Memory B cell (primary cell): ENCODE results near the gene RIMBP3C.
A peak's percentile ranks its signal among the peaks of the same experiment; 100 is the strongest.
"Not testable (repeated sequence)": the region's sequence is repeated elsewhere in the genome, so short reads cannot be mapped to it uniquely, and the experiment has no call there.

Source experiments
- ATAC-seq: fragments of 150-1000 bp; cut with Tn5 transposase; 2 replicates; pipeline ENCODE4 v1.10.0; 2021; ENCODE audit warnings: low read depth, mild to moderate bottlenecking, moderate library complexity
- DNase-seq, 2 donors: peaks; one replicate each; pipeline ENCODE4 v3.0.0; 2022; ENCODE audit warnings: low spot score in 2 of 2
- H3K27ac Mint-ChIP-seq: one replicate; pipeline ENCODE4 v1.8.0; 2022; ENCODE audit warnings: mild to moderate bottlenecking, moderate library complexity, mixed read lengths
- H3K27me3 Mint-ChIP-seq: one replicate; pipeline ENCODE4 v1.8.0; 2022; ENCODE audit warnings: mixed read lengths
- H3K36me3 Mint-ChIP-seq: one replicate; pipeline ENCODE4 v1.8.0; 2022; ENCODE audit warnings: mild to moderate bottlenecking, mixed read lengths
- H3K4me1 Mint-ChIP-seq: one replicate; pipeline ENCODE4 v1.8.0; 2022; ENCODE audit warnings: mixed read lengths
- H3K4me3 Mint-ChIP-seq: one replicate; pipeline ENCODE4 v1.8.0; 2022; ENCODE audit warnings: mild to moderate bottlenecking, moderate library complexity, mixed read lengths
- H3K9me3 Mint-ChIP-seq: one replicate; pipeline ENCODE4 v1.8.0; 2022; ENCODE audit warnings: mixed read lengths

RIMBP3C gene

GRCh38 chr22:21587803-21588611, 36.7 kb upstream of the RIMBP3C start:
- H3K9me3 Mint-ChIP-seq = no peaks in the 10 kb centered on the region
- H3K4me1 Mint-ChIP-seq = peaks cover 41% of the 10 kb centered on the region
- H3K27ac Mint-ChIP-seq = peak overlapping the region; percentile 81
- DNase-seq (peak; percentile 30 to 43), ATAC-seq (peak; percentile 85)
- peak overlapping the region; percentile 60 for H3K4me3 Mint-ChIP-seq
- peaks cover 6% of the 10 kb centered on the region for H3K36me3 Mint-ChIP-seq
- no peaks in the 10 kb centered on the region for H3K27me3 Mint-ChIP-seq

GRCh38 chr22:21585389-21585788, 34.1 kb upstream of the RIMBP3C start:
- no peak for DNase-seq
- Mint-ChIP-seq H3K9me3 (no peaks in the 10 kb centered on the region), H3K27me3 (no peaks in the 10 kb centered on the region), H3K27ac (peak overlapping the region; percentile 1), H3K4me1 (peaks cover 28% of the 10 kb centered on the region), H3K36me3 (peaks cover 4% of the 10 kb centered on the region), H3K4me3 (no peak overlapping the region)
- no peak for ATAC-seq

GRCh38 chr22:21582801-21583740, 31.8 kb upstream of the RIMBP3C start:
- Mint-ChIP-seq H3K4me1 (peaks cover 33% of the 10 kb centered on the region), H3K36me3 (peaks cover 6% of the 10 kb centered on the region), H3K9me3 (no peaks in the 10 kb centered on the region), H3K4me3 (no peak overlapping the region), H3K27ac (peak overlapping the region; percentile 71), H3K27me3 (no peaks in the 10 kb centered on the region)
- ATAC-seq (no peak), DNase-seq (no peak)

GRCh38 chr22:21581009-21581713, 29.9 kb upstream of the RIMBP3C start:
- H3K4me3 Mint-ChIP-seq, ATAC-seq, DNase-seq, H3K36me3 Mint-ChIP-seq, H3K27ac Mint-ChIP-seq, H3K9me3 Mint-ChIP-seq, H3K27me3 Mint-ChIP-seq: not testable (repeated sequence)
- peaks cover 32% of the 10 kb centered on the region for H3K4me1 Mint-ChIP-seq

- not testable (repeated sequence) for ATAC-seq, H3K27me3 Mint-ChIP-seq, H3K27ac Mint-ChIP-seq, H3K36me3 Mint-ChIP-seq, H3K4me3 Mint-ChIP-seq, H3K9me3 Mint-ChIP-seq, DNase-seq
- H3K4me1 Mint-ChIP-seq = peaks cover 34% of the 10 kb centered on the region
These were observed 29.4 kb upstream of the RIMBP3C start for GRCh38 chr22:21580623-21581007.

GRCh38 chr22:21579474-21579851, 28.2 kb upstream of the RIMBP3C start:
- H3K36me3 Mint-ChIP-seq = peaks cover 3% of the 10 kb centered on the region
- H3K4me1 Mint-ChIP-seq = peaks cover 31% of the 10 kb centered on the region
- ATAC-seq (no peak), DNase-seq (no peak)
- H3K27ac Mint-ChIP-seq = peak overlapping the region; percentile 57
- H3K27me3 Mint-ChIP-seq = no peaks in the 10 kb centered on the region
- no peak overlapping the region for H3K4me3 Mint-ChIP-seq
- no peaks in the 10 kb centered on the region for H3K9me3 Mint-ChIP-seq

- no peaks in the 10 kb centered on the region for H3K9me3 Mint-ChIP-seq
- no peak overlapping the region for H3K27ac Mint-ChIP-seq
- H3K4me1 Mint-ChIP-seq = peaks cover 54% of the 10 kb centered on the region
- H3K4me3 Mint-ChIP-seq = no peak overlapping the region
- peaks cover 7% of the 10 kb centered on the region for H3K36me3 Mint-ChIP-seq
- H3K27me3 Mint-ChIP-seq = no peaks in the 10 kb centered on the region
- ATAC-seq = no peak
- DNase-seq = no peak
These were observed 22.7 kb upstream of the RIMBP3C start for GRCh38 chr22:21573750-21574494.

- ATAC-seq (no peak), DNase-seq (no peak)
- Mint-ChIP-seq H3K4me1 (peaks cover 49% of the 10 kb centered on the region), H3K27me3 (no peaks in the 10 kb centered on the region), H3K4me3 (no peak overlapping the region), H3K9me3 (no peaks in the 10 kb centered on the region), H3K36me3 (peaks cover 5% of the 10 kb centered on the region), H3K27ac (peak overlapping the region; percentile 67)
These were observed 22.1 kb upstream of the RIMBP3C start for GRCh38 chr22:21573293-21573734.

GRCh38 chr22:21571679-21572078, 20.4 kb upstream of the RIMBP3C start:
- no peaks in the 10 kb centered on the region for H3K27me3 Mint-ChIP-seq
- no peak overlapping the region for H3K27ac Mint-ChIP-seq
- peaks cover 40% of the 10 kb centered on the region for H3K4me1 Mint-ChIP-seq
- H3K9me3 Mint-ChIP-seq = no peaks in the 10 kb centered on the region
- ATAC-seq (no peak), DNase-seq (no peak)
- peak overlapping the region; percentile 30 for H3K4me3 Mint-ChIP-seq
- H3K36me3 Mint-ChIP-seq = peaks cover 4% of the 10 kb centered on the region

GRCh38 chr22:21570398-21570797, 19.1 kb upstream of the RIMBP3C start:
- Mint-ChIP-seq H3K4me3 (no peak overlapping the region), H3K27me3 (no peaks in the 10 kb centered on the region), H3K9me3 (no peaks in the 10 kb centered on the region), H3K27ac (no peak overlapping the region), H3K36me3 (peaks cover 4% of the 10 kb centered on the region), H3K4me1 (peaks cover 37% of the 10 kb centered on the region)
- ATAC-seq (no peak), DNase-seq (no peak)

GRCh38 chr22:21569459-21570170, 18.4 kb upstream of the RIMBP3C start:
- peaks cover 4% of the 10 kb centered on the region for H3K36me3 Mint-ChIP-seq
- DNase-seq (no peak), ATAC-seq (no peak)
- H3K4me3 Mint-ChIP-seq = peak overlapping the region; percentile 85
- H3K27me3 Mint-ChIP-seq = no peaks in the 10 kb centered on the region
- H3K4me1 Mint-ChIP-seq = peaks cover 37% of the 10 kb centered on the region
- no peaks in the 10 kb centered on the region for H3K9me3 Mint-ChIP-seq
- H3K27ac Mint-ChIP-seq = peak overlapping the region; percentile 33

- H3K4me3 Mint-ChIP-seq = peak overlapping the region; percentile 85
- H3K27me3 Mint-ChIP-seq, H3K9me3 Mint-ChIP-seq, DNase-seq, H3K36me3 Mint-ChIP-seq, ATAC-seq: not testable (repeated sequence)
- H3K4me1 Mint-ChIP-seq = peaks cover 33% of the 10 kb centered on the region
- peak overlapping the region; percentile 81 for H3K27ac Mint-ChIP-seq
These were observed 17.8 kb upstream of the RIMBP3C start for GRCh38 chr22:21569076-21569427.
